Psoas muscle (tissue), 8 donors: ENCODE measurements around the gene SPR. TPM values are rescaled to one million over a fixed set of nuclear protein-coding genes. Genes with fewer than 3 reads are reported as not detected.
A peak's percentile ranks its signal among the peaks of the same experiment; 100 is the strongest.

ENCODE experiments used
- ATAC-seq, 4 donors: fragments of 200-7000 bp; cut with Tn5 transposase; one replicate each; pipeline ENCODE4 v1.9.1; 2020; ENCODE audit warnings: moderate library complexity in 3 of 4, mild to moderate bottlenecking in 2 of 4
- DNase-seq, 2 donors: peaks; one replicate each; pipeline ENCODE4 v3.0.0-alpha.2; 2020
- H3K27ac ChIP-seq: fragments of 200-600 bp; one replicate; pipeline ENCODE4 v1.8.0; 2022
- H3K27me3 ChIP-seq, 3 donors: fragments of 200-600 bp in 1 of 3; one replicate each; pipeline versions ENCODE4 v1.6.1 to v1.8.0; 2013 to 2022; ENCODE audit warnings: low read length in 2 of 3, mild to moderate bottlenecking in 2 of 3, moderate library complexity in 1 of 3; ENCODE audit not compliant: insufficient read depth in 3 of 3
- H3K36me3 ChIP-seq, 2 donors: fragments of 200-600 bp in 1 of 2; one replicate each; pipeline versions ENCODE4 v1.6.1 to v1.8.0; 2013 to 2022; ENCODE audit warnings: low read depth in 1 of 2, mild to moderate bottlenecking in 1 of 2, moderate library complexity in 1 of 2; ENCODE audit not compliant: insufficient read depth in 1 of 2
- H3K4me1 ChIP-seq: fragments of 200-600 bp; one replicate; pipeline ENCODE4 v1.8.0; 2022
- H3K4me3 ChIP-seq: fragments of 200-600 bp; one replicate; pipeline ENCODE4 v1.8.0; 2022; ENCODE audit warnings: mild to moderate bottlenecking
- H3K9me3 ChIP-seq: fragments of 200-600 bp; one replicate; pipeline ENCODE4 v1.8.0; 2022
- CTCF ChIP-seq: fragments of 200-600 bp; IDR thresholded peaks from one replicate; pipeline ENCODE4 v1.8.0; 2022; ENCODE audit warnings: antibody characterized with exemption
- WGBS, 3 donors: extraction: QIAGEN DNeasy Blood & Tissue Kit; methylation state at CpG; one replicate each; pipeline versions ENCODE4 v1.1.6 to v1.1.7; 2013; 5-methylcytosine and 5-hydroxymethylcytosine counted together
- intact Hi-C, 2 donors: fragments of 100-400 bp; cut with DNase I; formaldehyde crosslinking; loops; one replicate each; pipeline versions ENCODE4 v1.11.0 to v1.14.2; 2022
- polyA plus RNA-seq, 3 donors: library from polyadenylated mRNA; stranded (reverse); fragments of 200-250 nt; gene quantifications; one replicate each; pipeline ENCODE4 v1.2.3, GENCODE V29; 2013
- total RNA-seq, 4 donors: library from RNA; stranded (reverse); fragmentation: NEBNext Ultra II Directional in 2 of 4; extraction: Animal tissue kit (Norgen Biotek cat#: 25700) in 2 of 4; gene quantifications; one replicate each; pipeline versions ENCODE4 v1.2.1 to v1.2.4, GENCODE V29; 2021 to 2023
- donor health status: healthy with polysubstance abuse.
- donor health status: DM: no; HTN: no; CAD: no; lungs with moderate emphysema.
- donor health status: Bipolar disorder and iron deficiency.
- donor health status: healthy.
- donor health status: DM: yes; HTN: yes; CAD: no.
- donor health status: DM: no; HTN: no; CAD: no.
- donor health status: DM: no; HTN: no; CAD: no.
- donor health status: DM: yes; HTN: yes; CAD: no.

SPR gene
- total and polyA plus RNA-seq, 7 donors: 19.1 to 46.0 (median 32.8) TPM

DNA sequence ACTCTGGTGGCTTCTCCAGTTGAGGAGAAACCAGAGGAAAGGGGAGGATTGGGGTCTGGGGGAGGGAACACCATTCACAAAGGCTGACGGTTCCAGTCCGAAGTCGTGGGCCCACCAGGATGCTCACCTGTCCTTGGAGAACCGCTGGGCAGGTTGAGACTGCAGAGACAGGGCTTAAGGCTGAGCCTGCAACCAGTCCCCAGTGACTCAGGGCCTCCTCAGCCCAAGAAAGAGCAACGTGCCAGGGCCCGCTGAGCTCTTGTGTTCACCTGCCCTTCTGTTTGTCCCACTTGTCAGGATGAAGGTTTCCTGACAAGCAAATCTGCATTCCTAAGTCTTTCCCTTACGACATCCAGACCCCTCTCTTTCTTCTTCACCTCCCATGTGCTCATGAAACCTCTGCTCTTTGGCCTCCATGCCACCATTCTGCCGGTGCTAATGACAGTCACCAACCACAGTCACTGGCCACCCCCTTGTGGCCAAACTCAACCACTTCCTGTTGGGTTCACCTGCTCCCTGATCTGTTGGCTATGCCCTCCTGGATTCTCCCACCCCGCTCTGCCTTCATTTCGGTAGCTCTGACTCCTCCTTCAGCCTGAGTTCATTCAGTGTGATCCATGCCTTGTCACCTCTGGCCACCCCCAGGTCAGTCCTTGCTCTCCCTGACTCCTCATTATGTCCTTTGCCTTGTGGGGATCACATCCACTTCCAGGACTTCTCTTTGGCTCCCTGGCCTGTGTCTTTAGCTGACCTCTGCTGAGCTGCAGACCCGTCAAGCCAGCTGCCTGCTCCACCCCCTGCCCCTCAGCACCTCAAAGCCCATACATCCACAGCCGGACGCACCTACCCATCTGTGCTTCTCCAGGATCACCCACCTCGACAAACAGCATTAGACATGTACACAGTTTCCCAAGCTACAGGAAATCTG is 47.7 kb downstream of the SPR start:
- no peak overlapping the region for H3K27ac ChIP-seq
- H3K4me3 ChIP-seq: no peak overlapping the region
- DNase-seq (peak; percentile 7 to 42), ATAC-seq (peak in 1 of 4 donors; percentile 35)
- H3K27me3 ChIP-seq: no peaks in the 10 kb centered on the region
- H3K4me1 ChIP-seq: no peaks in the 10 kb centered on the region
- H3K36me3 ChIP-seq: no peaks in the 10 kb centered on the region
- WGBS, 3 donors: 77 to 81% (median 79%) methylated on average over 14 of the region's 14 CpGs
- intact Hi-C loops: no loop called here
- H3K9me3 ChIP-seq: no peaks in the 10 kb centered on the region
- TF ChIP-seq CTCF: peak; percentile 22

DNA sequence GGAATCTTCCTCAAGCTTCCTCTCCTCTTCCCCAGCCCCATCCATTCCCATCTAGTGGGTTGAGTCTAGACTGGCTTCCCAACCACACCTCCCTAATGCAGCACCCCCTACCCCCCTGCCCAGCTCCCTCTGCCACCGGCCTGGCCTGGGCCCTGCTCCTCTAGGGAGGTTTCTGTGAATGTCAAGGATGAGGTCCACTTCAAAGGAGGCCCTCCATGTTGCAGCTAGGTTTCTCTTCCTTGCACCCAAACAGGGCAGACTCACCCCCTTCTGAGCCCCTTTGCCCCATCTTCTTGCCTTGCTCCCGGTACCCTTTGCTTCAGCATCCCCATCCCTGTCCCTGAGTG is 48.4 kb downstream of the SPR start:
- DNase-seq: peak in 1 of 2 donors; percentile 31
- H3K27ac ChIP-seq: no peak overlapping the region
- H3K9me3 ChIP-seq: no peaks in the 10 kb centered on the region
- no peaks in the 10 kb centered on the region for H3K36me3 ChIP-seq
- 83 to 85% (median 85%) methylated on average over 2 of the region's 2 CpGs for WGBS, 3 donors
- H3K4me1 ChIP-seq: no peaks in the 10 kb centered on the region
- intact Hi-C loops: no loop called here
- H3K27me3 ChIP-seq: no peaks in the 10 kb centered on the region
- H3K4me3 ChIP-seq: no peak overlapping the region
- ATAC-seq: no peak
- TF ChIP-seq CTCF: no peak

- WGBS, 3 donors: 48 to 62% (median 57%) methylated on average over 19 of the region's 19 CpGs
- intact Hi-C loops: no loop called here
- H3K36me3 ChIP-seq: no peaks in the 10 kb centered on the region
- peak; percentile 7 to 28 for DNase-seq
- H3K27me3 ChIP-seq: no peaks in the 10 kb centered on the region
- H3K4me3 ChIP-seq: no peak overlapping the region
- ATAC-seq: no peak
- no peaks in the 10 kb centered on the region for H3K4me1 ChIP-seq
- H3K27ac ChIP-seq: no peak overlapping the region
- no peak for TF ChIP-seq CTCF
- H3K9me3 ChIP-seq: no peaks in the 10 kb centered on the region
These were observed 49.6 kb downstream of the SPR start for GRCh38 chr2:72936660-72937355.

DNA sequence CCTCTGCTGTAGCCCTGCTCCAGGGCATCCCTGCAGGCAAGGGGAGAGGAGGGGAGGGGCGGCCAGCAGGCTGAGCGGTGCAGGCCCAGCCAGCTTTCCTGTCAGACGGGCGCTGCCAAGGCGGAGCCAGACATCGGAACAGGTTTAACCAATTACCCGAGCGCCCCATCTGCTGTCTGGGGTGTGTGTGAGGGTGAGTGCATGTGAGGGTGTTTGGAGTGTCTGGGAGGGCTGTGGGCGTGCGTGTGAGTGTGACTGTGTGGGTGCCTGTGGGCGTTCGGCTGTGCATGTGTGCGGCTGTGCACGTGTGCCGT is 50.1 kb downstream of the SPR start:
- H3K27me3 ChIP-seq: no peaks in the 10 kb centered on the region
- DNase-seq: peak; percentile 5 to 38
- H3K27ac ChIP-seq: no peak overlapping the region
- no peaks in the 10 kb centered on the region for H3K4me1 ChIP-seq
- no peak for TF ChIP-seq CTCF
- WGBS, 3 donors: 55 to 70% (median 63%) methylated on average over 15 of the region's 15 CpGs
- peak in 1 of 4 donors; percentile 38 for ATAC-seq
- H3K4me3 ChIP-seq: no peak overlapping the region
- no peaks in the 10 kb centered on the region for H3K36me3 ChIP-seq
- intact Hi-C loops: no loop called here
- no peaks in the 10 kb centered on the region for H3K9me3 ChIP-seq
